GM13976 (cell line): Measurements from ENCODE around the gene ARHGEF26.

Source experiments
- DNase-seq: peaks from one replicate; pipeline ENCODE4 v3.0.0; 2012; ENCODE audit warnings: low spot score
- CTCF ChIP-seq: IDR thresholded peaks from 2 replicates; pipeline ENCODE4 v1.5.1; 2012; ENCODE audit warnings: borderline replicate concordance, mild to moderate bottlenecking; ENCODE audit not compliant: insufficient read depth; ENCODE audit errors: extremely low read depth, missing control alignments, control extremely low read depth
- in situ Hi-C: fragments of 300-500 bp; cut with MboI; formaldehyde crosslinking; loops from one replicate; pipeline ENCODE4 v1.12.0; 2022; ENCODE audit warnings: low sequenced_read_pairs, mixed read lengths, inconsistent platforms; ENCODE audit not compliant: unreplicated experiment

Gene ARHGEF26

GRCh38 chr3:154164387-154164786 is 43.2 kb downstream of the ARHGEF26 start:
- in situ Hi-C loops = no loop called here
- TF ChIP-seq CTCF = no peak
- no peak for DNase-seq

GRCh38 chr3:154168998-154169795 is 48.0 kb downstream of the ARHGEF26 start:
- in situ Hi-C loops = no loop called here
- TF ChIP-seq CTCF = no peak
- no peak for DNase-seq

GRCh38 chr3:154169796-154170110 is 48.6 kb downstream of the ARHGEF26 start:
- no peak for TF ChIP-seq CTCF
- no peak for DNase-seq
- in situ Hi-C loops = no loop called here

- in situ Hi-C loops = no loop called here
- TF ChIP-seq CTCF = no peak
- DNase-seq = no peak
Observed at GRCh38 chr3:154170300-154170699, 49.1 kb downstream of the ARHGEF26 start.

- no peak for DNase-seq
- in situ Hi-C loops = no loop called here
- TF ChIP-seq CTCF = no peak
Observed at GRCh38 chr3:154175041-154175440, 53.9 kb downstream of the ARHGEF26 start.

GRCh38 chr3:154176036-154176435 is 54.8 kb downstream of the ARHGEF26 start:
- no peak for TF ChIP-seq CTCF
- in situ Hi-C loops = no loop called here
- no peak for DNase-seq

GRCh38 chr3:154177406-154177805 is 56.2 kb downstream of the ARHGEF26 start:
- no peak for TF ChIP-seq CTCF
- in situ Hi-C loops = no loop called here
- no peak for DNase-seq
